ENCODE data around the gene ANO6.

ANO6 gene

DNA sequence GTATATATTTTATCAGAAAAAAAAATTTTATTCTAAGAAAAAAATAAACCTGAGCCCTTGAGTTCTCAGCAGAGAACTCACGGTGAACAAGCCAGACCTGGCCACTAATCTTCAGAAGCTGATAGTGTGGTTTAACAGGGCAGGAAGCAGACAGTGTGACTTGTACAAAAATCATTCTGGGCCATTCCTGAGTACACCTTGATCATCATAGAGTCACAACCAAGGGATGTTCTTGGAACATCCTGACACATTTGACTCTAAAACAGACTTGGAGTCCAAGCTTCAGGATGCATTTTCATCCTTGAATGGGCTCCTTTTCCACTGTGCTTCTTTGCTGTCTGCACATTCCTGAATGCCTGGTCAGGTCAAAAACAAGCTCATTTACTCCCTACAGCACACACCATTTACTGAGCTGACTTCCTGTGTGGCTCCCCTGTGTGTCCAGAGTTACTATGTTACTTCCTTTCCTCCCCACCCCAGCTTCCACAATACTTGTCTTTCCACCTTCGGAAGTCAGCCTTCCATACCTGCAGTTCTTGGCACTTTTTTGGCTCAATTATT lies 112.0 kb downstream of the ANO6 start:
- H3K4me3 ChIP-seq (ENCODE audit: low read depth, low read length): no peak overlapping the region
- TF ChIP-seq, protein P1, sequence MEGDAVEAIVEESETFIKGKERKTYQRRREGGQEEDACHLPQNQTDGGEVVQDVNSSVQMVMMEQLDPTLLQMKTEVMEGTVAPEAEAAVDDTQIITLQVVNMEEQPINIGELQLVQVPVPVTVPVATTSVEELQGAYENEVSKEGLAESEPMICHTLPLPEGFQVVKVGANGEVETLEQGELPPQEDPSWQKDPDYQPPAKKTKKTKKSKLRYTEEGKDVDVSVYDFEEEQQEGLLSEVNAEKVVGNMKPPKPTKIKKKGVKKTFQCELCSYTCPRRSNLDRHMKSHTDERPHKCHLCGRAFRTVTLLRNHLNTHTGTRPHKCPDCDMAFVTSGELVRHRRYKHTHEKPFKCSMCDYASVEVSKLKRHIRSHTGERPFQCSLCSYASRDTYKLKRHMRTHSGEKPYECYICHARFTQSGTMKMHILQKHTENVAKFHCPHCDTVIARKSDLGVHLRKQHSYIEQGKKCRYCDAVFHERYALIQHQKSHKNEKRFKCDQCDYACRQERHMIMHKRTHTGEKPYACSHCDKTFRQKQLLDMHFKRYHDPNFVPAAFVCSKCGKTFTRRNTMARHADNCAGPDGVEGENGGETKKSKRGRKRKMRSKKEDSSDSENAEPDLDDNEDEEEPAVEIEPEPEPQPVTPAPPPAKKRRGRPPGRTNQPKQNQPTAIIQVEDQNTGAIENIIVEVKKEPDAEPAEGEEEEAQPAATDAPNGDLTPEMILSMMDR (IDR thresholded peaks at IDR 0.05; ENCODE audit: borderline replicate concordance, insufficient read depth, low read depth, low read length): no peak

DNA sequence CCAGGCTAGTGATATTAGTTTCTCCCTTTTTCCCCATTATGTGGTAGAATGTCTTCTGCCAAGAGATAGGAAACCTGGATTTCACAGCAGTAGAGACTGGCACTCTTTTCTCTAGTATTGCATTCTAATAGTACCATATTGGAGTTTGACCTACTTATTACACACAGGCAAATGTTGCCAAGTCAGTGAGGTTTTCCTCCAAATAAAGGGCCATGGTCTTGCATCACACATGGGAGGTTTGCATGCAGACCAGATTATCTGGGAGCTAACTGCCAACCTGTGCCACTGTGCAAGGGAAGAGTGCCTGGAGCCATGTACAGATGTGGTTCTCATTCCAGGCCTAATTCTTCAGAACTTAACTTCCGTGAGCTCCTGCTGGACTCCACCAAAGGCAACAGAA lies 113.3 kb downstream of the ANO6 start:
- H3K4me3 ChIP-seq (ENCODE audit: low read depth, low read length): no peak overlapping the region
- TF ChIP-seq, protein P1 (IDR thresholded peaks at IDR 0.05; ENCODE audit: borderline replicate concordance, insufficient read depth, low read depth, low read length): no peak

DNA sequence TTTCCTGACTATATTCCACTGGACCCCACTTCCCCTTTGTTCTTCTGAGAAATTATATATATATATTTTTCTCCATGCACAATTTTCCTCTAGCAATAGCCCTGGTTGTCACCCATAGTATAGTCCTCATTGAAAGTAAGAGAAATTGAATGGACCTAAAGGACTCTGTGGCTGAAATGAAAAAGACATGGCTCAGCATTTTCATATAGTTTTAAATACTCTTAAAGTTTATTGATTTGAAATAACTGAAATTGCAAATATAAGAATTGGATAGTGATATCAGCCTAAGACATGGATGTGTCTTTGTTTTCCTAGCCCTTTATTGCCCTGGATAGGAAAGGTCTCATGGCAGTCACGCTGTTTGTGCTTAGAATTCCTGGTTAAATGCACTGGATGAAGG lies 113.8 kb downstream of the ANO6 start:
- no peak overlapping the region for H3K4me3 ChIP-seq (ENCODE audit: low read depth, low read length)
- TF ChIP-seq, protein P1 (IDR thresholded peaks at IDR 0.05; ENCODE audit: borderline replicate concordance, insufficient read depth, low read depth, low read length): no peak

DNA sequence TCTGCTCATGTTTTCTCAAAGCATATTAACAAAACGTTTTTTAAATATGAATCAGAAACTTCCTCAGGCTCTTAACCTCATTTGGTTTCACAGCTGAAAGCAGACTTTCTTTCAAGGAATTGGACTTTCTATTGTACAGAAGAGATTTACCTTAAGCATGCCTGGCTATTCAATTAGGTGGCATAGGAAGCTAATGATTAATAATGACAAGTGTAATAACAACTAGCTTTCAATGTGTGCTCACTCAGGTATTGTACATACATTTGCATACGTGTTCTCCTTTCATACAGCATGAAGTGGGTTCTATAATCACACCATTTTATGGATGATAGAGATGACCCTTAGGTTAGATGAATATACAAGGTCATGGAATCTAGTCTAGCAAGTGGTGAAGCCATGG lies 115.7 kb downstream of the ANO6 start:
- H3K4me3 ChIP-seq (ENCODE audit: low read depth, low read length): no peak overlapping the region
- TF ChIP-seq, protein P1 (IDR thresholded peaks at IDR 0.05; ENCODE audit: borderline replicate concordance, insufficient read depth, low read depth, low read length): no peak

DNA sequence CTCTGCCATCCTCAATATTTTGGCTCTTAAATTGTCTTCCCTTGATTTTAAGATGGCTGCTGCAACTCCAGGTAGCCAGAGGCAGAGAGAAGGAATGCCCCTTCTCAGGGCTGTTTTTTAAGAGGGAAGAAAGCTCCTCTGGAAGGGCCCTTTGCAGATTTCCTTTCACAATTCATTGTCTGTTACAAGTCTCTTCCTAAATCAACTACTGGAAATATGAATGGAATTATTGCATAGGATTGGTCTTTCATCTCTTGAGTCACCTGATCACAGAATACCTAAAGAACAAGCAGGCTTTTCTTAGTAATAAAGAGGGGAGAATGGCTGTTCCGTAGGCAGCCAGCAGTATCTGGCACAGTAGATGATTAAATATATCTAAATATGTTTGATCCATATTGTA lies 118.5 kb downstream of the ANO6 start:
- no peak overlapping the region for H3K4me3 ChIP-seq (ENCODE audit: low read depth, low read length)
- TF ChIP-seq, protein P1 (IDR thresholded peaks at IDR 0.05; ENCODE audit: borderline replicate concordance, insufficient read depth, low read depth, low read length): no peak

DNA sequence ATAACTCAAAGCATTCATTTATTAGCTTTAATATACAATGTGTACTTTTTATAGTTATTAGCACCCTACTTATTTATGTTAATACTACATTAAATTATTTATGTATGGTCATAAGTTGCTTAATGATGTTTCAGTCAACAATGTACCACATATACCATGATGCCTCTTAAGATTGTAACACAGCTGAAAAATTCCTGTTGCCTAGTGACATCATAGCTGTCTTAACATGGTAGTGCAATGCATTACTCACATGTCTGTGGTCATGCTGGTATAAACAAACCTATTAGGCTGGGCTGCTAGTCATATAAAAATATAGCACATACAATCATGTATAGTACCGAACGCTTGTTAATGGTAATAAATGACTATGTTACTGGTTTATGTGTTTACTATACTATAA lies 120.4 kb downstream of the ANO6 start:
- no peak overlapping the region for H3K4me3 ChIP-seq (ENCODE audit: low read depth, low read length)
- TF ChIP-seq, protein P1 (IDR thresholded peaks at IDR 0.05; ENCODE audit: borderline replicate concordance, insufficient read depth, low read depth, low read length): no peak

DNA sequence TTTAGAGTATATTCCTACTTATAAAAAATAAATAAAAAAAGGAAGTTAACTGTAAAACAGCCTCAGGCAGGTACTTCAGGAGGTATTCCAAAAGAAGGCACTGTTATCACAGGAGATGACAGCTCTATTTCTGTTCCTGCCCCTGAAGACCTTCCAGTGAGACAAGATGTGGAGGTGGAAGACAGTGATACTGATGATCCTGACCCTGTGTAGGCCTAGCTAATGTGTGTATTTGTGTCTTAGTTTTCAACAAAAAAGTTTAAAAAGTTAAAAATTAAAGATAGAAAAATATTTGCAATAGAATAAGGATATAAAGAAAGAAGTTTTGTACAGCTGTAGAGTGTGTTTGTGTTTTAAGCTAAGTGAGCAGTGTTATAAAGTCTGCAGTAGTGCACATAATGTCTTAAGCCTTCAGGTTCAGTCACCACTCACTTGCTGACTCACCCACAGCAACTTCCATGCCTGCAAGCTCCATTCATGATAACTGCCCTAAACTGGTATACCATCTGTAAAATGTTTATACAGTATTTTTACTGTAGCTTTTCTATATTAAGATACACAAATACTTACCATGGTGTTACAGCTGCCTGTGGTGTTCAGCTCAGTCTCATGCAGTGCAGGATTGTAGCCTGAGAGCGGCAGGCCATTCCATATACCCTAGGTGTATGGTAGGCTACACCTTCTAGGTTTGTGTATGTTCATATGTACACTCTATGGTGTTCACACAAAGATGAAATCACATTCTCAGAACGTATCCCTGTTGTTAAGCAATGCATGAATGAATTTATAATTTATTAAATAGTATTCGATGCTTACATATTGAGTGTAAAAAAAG lies 121.1 kb downstream of the ANO6 start:
- TF ChIP-seq, protein P1 (IDR thresholded peaks at IDR 0.05; ENCODE audit: borderline replicate concordance, insufficient read depth, low read depth, low read length): no peak
- H3K4me3 ChIP-seq (ENCODE audit: low read depth, low read length): no peak overlapping the region

Data from GM12875 (cell line).